Upper lobe of left lung (tissue), 6 donors: Measurements from ENCODE around the gene TSC22D2. TPM values are rescaled to one million over a fixed set of nuclear protein-coding genes. Genes with fewer than 3 reads are reported as not detected.

Source experiments
- ATAC-seq, 2 donors: fragments of 200-7000 bp; cut with Tn5 transposase; one replicate each; pipeline ENCODE4 v1.9.1; 2022; ENCODE audit warnings: mild to moderate bottlenecking in 2 of 2, moderate library complexity in 2 of 2; ENCODE audit not compliant: low FRiP score in 2 of 2
- DNase-seq, 2 donors: peaks; one replicate each; pipeline ENCODE4 v3.0.0-alpha.2; 2019 to 2020
- H3K27ac ChIP-seq, 4 donors: fragments of 200-600 bp; sonication (generic); one replicate each; pipeline ENCODE4 v1.5.1; 2016 to 2019
- H3K27me3 ChIP-seq, 4 donors: fragments of 200-600 bp; sonication (generic); one replicate each; pipeline ENCODE4 v1.5.1; 2017 to 2019
- H3K36me3 ChIP-seq, 4 donors: fragments of 200-600 bp; sonication (generic); one replicate each; pipeline ENCODE4 v1.5.1; 2016 to 2019
- H3K4me1 ChIP-seq, 4 donors: fragments of 200-600 bp; sonication (generic); one replicate each; pipeline ENCODE4 v1.5.1; 2018 to 2019
- H3K4me3 ChIP-seq, 4 donors: fragments of 200-600 bp; sonication (generic); one replicate each; pipeline ENCODE4 v1.5.1; 2017 to 2019; ENCODE audit warnings: mild to moderate bottlenecking in 2 of 4, moderate library complexity in 1 of 4
- H3K9me3 ChIP-seq, 4 donors: fragments of 200-600 bp; sonication (generic); one replicate each; pipeline ENCODE4 v1.5.1; 2018 to 2019
- EP300 ChIP-seq, 4 donors: sonication (generic); formaldehyde crosslinking; IDR thresholded peaks; one replicate each; pipeline ENCODE4 v1.5.1; 2017; ENCODE audit warnings: antibody characterized with exemption in 4 of 4, control low read depth in 2 of 4
- POLR2A ChIP-seq, 4 donors: fragments of 450-650 bp; IDR thresholded peaks; one replicate each; pipeline ENCODE4 v1.5.1; 2016 to 2017; ENCODE audit warnings: antibody characterized with exemption in 4 of 4, mild to moderate bottlenecking in 2 of 4
- POLR2AphosphoS5 ChIP-seq, 2 donors: sonication (generic); formaldehyde crosslinking; IDR thresholded peaks; one replicate each; pipeline ENCODE4 v1.5.1; 2017; ENCODE audit warnings: antibody characterized with exemption in 2 of 2
- WGBS, 2 donors: methylation state at CpG; one replicate each; pipeline ENCODE4 v1.1.5; 2017 to 2018; 5-methylcytosine and 5-hydroxymethylcytosine counted together
- total RNA-seq, 6 donors: library from RNA; depleted of rRNA in 4 of 6; stranded (reverse); fragments of >200 nt in 4 of 6; gene quantifications; one replicate each; pipeline versions ENCODE4 v1.1.0 to v1.2.1, GENCODE V29; 2016 to 2021
- TF ChIP-seq, protein P1 (sequence below), 6 experiments: fragments of 450-650 bp in 4 of 6; fragments of 200-600 bp in 2 of 6; sonication (generic) in 2 of 6; IDR thresholded peaks; one replicate each; pipeline ENCODE4 v1.5.1; 2016 to 2019; ENCODE audit warnings: antibody characterized with exemption in 6 of 6
- donor health status: DM: no; HTN: no; CAD: no; lungs with moderate emphysema.
- donor health status: DM: no; HTN: yes; CAD: no; lungs with severe emphysema.

TSC22D2 gene
- total RNA-seq, 6 donors from 2014 or later, result 18.3 to 31.4 (median 25.5) TPM

DNA sequence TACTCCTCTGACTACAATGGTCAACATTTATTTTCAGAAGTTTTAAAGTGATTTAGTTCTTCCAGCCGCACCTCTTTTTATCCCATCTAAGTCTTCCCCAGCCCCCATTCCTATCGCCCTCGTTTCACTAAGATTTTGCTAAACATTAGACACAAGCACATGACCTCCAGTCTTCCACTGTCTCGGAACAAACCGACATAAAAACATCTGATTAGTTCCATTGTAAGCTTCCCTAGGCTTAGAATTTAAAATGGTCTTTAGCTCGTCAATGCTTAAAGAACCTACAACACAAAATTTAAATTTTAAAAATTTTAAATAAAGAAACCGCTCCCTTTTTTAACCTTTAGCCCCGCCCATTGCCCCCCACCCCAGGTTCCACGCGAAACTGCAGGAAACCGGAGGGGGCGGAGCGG lies 284 bp upstream of the TSC22D2 start:
- Histone ChIP-seq H3K9me3 (no peaks in the 10 kb centered on the region), H3K36me3 (no peaks in the 10 kb centered on the region), H3K4me3 (peak overlapping the region; percentile 26 to 90 (median 82)), H3K27ac (peak overlapping the region; percentile 98 to 100 (median 100)), H3K4me1 (peaks cover 4 to 34% (median 5%) of the 10 kb centered on the region in 4 donors), H3K27me3 (no peaks in the 10 kb centered on the region)
- ATAC-seq (peak in 1 of 2 donors; percentile 0), DNase-seq (peak in 1 of 2 donors; percentile 22)
- WGBS, 2 donors, result 0% methylated on average over 13 of the region's 13 CpGs
- TF ChIP-seq EP300 (IDR thresholded peaks at IDR 0.05), result no peak
- no peak for TF ChIP-seq POLR2AphosphoS5 (IDR thresholded peaks at IDR 0.05)
- no peak for TF ChIP-seq POLR2A (IDR thresholded peaks at IDR 0.05)
- TF ChIP-seq, protein P1, sequence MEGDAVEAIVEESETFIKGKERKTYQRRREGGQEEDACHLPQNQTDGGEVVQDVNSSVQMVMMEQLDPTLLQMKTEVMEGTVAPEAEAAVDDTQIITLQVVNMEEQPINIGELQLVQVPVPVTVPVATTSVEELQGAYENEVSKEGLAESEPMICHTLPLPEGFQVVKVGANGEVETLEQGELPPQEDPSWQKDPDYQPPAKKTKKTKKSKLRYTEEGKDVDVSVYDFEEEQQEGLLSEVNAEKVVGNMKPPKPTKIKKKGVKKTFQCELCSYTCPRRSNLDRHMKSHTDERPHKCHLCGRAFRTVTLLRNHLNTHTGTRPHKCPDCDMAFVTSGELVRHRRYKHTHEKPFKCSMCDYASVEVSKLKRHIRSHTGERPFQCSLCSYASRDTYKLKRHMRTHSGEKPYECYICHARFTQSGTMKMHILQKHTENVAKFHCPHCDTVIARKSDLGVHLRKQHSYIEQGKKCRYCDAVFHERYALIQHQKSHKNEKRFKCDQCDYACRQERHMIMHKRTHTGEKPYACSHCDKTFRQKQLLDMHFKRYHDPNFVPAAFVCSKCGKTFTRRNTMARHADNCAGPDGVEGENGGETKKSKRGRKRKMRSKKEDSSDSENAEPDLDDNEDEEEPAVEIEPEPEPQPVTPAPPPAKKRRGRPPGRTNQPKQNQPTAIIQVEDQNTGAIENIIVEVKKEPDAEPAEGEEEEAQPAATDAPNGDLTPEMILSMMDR (IDR thresholded peaks at IDR 0.05), result no peak

DNA sequence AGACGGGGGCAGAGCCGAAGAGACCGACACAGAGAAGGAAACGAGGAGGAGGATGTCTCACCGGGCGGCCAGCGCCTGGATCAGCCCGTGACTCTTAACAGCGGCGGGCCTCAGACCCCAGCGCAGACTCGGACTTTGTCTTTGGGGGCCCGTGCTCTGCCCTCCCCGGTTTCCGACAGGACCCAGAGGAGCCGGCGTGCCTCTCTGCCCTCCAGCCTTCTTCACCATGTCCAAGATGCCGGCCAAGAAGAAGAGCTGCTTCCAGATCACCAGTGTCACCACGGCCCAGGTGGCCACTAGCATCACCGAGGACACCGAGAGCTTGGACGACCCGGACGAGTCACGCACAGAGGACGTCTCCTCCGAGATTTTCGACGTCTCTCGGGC lies 1.0 kb downstream of the TSC22D2 start:
- DNase-seq (no peak), ATAC-seq (no peak)
- H3K36me3 ChIP-seq, result no peaks in the 10 kb centered on the region
- 0% methylated on average over 3 to 26 of the region's 30 CpGs for WGBS, 2 donors
- H3K27ac ChIP-seq, result peak overlapping the region; percentile 98 to 100 (median 100)
- no peaks in the 10 kb centered on the region for H3K9me3 ChIP-seq
- TF ChIP-seq EP300 (IDR thresholded peaks at IDR 0.05) (no peak), POLR2A (IDR thresholded peaks at IDR 0.05) (no peak), POLR2AphosphoS5 (IDR thresholded peaks at IDR 0.05) (no peak)
- TF ChIP-seq, protein P1 (IDR thresholded peaks at IDR 0.05), result no peak
- H3K4me3 ChIP-seq, result peak overlapping the region; percentile 75 to 90 (median 82)
- H3K4me1 ChIP-seq, result peaks cover 7 to 47% (median 14%) of the 10 kb centered on the region in 4 donors
- H3K27me3 ChIP-seq, result no peaks in the 10 kb centered on the region

DNA sequence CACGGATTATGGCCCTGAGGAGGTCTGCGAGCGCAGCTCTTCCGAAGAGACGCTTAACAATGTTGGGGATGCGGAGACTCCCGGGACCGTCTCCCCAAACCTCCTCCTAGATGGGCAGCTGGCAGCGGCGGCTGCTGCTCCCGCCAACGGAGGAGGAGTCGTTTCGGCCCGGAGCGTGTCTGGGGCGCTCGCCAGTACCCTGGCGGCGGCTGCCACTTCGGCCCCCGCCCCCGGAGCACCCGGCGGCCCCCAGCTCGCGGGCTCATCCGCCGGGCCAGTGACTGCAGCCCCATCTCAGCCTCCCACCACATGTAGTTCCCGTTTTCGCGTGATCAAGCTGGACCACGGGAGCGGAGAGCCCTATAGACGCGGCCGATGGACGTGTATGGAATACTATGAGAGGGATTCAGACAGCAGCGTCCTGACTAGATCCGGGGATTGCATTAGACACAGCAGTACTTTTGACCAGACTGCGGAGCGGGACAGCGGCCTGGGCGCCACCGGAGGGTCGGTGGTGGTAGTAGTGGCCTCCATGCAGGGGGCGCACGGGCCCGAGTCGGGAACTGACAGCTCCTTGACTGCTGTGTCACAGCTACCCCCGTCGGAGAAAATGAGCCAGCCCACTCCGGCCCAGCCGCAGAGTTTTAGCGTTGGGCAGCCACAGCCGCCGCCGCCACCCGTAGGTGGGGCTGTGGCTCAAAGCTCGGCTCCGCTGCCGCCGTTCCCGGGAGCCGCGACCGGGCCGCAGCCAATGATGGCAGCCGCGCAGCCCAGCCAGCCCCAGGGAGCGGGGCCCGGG lies 1.6 kb downstream of the TSC22D2 start:
- ATAC-seq (peak; percentile 59 to 80), DNase-seq (peak; percentile 86 to 93)
- peaks cover 10 to 53% (median 18%) of the 10 kb centered on the region in 4 donors for H3K4me1 ChIP-seq
- H3K27me3 ChIP-seq, result no peaks in the 10 kb centered on the region
- H3K27ac ChIP-seq, result peak overlapping the region; percentile 98 to 100 (median 100)
- peak overlapping the region; percentile 75 to 90 (median 82) for H3K4me3 ChIP-seq
- TF ChIP-seq EP300 (IDR thresholded peaks at IDR 0.05), result no peak
- TF ChIP-seq, protein P1 (IDR thresholded peaks at IDR 0.05), result peak; percentile 31 to 70 (median 58)
- peak in 1 of 2 donors; percentile 53 for TF ChIP-seq POLR2AphosphoS5 (IDR thresholded peaks at IDR 0.05)
- peak in 2 of 4 donors; percentile 43 to 57 for TF ChIP-seq POLR2A (IDR thresholded peaks at IDR 0.05)
- H3K9me3 ChIP-seq, result no peaks in the 10 kb centered on the region
- WGBS, 2 donors, result 0% methylated on average over 4 to 11 of the region's 72 CpGs
- no peaks in the 10 kb centered on the region for H3K36me3 ChIP-seq

DNA sequence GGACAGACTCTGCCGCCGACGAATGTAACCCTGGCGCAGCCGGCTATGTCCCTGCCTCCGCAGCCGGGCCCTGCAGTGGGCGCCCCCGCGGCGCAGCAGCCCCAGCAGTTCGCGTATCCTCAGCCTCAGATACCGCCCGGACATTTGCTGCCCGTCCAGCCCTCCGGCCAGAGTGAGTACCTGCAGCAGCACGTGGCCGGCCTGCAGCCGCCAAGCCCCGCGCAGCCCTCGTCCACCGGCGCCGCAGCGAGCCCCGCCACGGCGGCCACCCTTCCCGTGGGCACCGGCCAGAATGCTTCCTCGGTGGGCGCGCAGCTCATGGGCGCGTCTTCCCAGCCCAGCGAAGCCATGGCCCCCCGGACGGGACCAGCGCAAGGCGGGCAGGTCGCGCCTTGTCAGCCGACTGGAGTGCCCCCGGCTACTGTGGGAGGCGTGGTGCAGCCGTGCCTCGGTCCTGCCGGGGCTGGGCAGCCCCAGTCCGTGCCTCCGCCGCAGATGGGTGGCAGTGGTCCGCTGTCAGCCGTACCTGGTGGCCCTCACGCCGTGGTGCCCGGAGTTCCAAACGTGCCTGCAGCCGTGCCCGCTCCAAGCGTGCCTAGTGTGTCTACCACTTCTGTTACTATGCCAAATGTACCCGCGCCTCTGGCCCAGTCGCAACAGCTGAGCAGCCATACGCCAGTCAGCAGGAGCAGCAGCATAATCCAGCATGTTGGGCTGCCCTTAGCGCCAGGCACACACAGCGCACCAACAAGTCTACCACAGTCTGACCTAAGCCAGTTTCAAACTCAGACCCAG lies 2.4 kb downstream of the TSC22D2 start:
- Histone ChIP-seq H3K4me1 (peaks cover 13 to 60% (median 25%) of the 10 kb centered on the region in 4 donors), H3K27me3 (no peaks in the 10 kb centered on the region), H3K27ac (peak overlapping the region; percentile 98 to 100 (median 100)), H3K9me3 (no peaks in the 10 kb centered on the region), H3K36me3 (no peaks in the 10 kb centered on the region), H3K4me3 (peak overlapping the region; percentile 75 to 90 (median 82))
- 0 to 1% methylated on average over 1 to 28 of the region's 68 CpGs for WGBS, 2 donors
- ATAC-seq, result no peak
- DNase-seq, result peak in 1 of 2 donors; percentile 66
- TF ChIP-seq EP300 (IDR thresholded peaks at IDR 0.05), result no peak
- TF ChIP-seq, protein P1 (IDR thresholded peaks at IDR 0.05), result peak in 1 of 6 experiments; percentile 23
